Activated T-cell treated with anti-CD3 and anti-CD28 coated beads for 24 hours (primary cell): Measurements from ENCODE around the gene RARS1.

Experiments used
- DNase-seq: peaks from one replicate; pipeline ENCODE4 v3.0.0-alpha.2; 2020; ENCODE audit warnings: low read depth

The RARS1 gene

DNA sequence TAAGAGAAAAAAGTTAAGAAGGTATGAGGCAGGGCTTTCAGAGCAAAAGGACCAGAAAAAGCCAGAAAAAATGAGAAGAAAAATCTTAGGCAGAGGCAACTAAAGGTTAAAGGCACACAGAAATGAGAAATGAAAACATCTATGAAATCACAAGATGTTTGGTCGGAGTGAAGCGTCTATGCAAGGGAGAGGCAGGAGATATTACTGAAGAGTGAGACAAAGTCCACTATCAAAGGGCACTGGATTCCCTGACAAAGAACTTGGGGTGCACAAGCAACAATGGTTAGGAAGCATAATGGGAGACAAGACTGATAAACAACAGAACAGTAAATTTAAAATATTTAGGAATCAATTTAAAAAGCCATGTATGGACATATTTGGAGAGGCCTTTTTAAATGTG is 76.0 kb downstream of the RARS1 start:
- DNase-seq, result no peak

DNA sequence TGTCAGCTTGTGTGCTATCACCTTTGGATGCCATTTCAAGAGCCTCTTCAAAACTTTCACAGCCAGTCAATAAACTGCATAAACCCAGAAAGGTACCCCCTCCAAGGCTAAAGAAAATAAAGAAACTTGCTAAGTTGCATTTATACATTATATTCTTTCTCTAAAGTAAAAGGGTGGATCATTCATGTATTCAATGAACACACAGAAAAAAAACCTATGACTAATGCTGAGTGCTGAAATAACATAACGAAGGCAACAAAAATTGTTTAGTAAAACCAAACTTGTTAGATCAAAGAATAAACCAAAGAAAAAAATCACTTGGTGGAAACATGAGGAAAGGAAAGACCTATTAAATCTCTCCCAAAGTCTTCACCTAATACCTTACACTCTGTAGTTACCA is 77.7 kb downstream of the RARS1 start:
- no peak for DNase-seq

DNA sequence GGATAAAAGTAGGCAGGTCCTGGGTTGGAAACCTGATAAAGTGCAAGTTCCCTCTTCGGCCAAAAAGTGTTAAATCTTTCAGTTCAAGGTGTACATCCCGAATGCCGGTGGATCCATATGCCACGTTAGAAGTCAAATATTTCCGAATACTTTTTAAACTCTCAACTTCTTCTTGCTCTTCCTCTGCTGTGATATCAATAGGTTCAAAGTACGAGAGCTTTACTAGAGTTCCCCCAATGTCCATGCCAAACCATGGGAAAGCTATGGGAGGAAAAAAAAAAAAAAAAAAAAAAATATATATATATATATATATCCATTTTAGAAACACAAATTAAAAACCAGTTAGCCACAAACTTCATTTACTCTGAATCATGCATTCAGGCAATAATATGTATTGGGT is 82.5 kb downstream of the RARS1 start:
- DNase-seq, result no peak
